Osteoblast (primary cell): Measurements from ENCODE around the gene RPUSD2. TPM values are rescaled to one million over a fixed set of nuclear protein-coding genes. Genes with fewer than 3 reads are reported as not detected.

Source experiments
- DNase-seq: peaks from one replicate; pipeline ENCODE4 v3.0.0; 2011; ENCODE audit warnings: low spot score, mixed read lengths; ENCODE audit not compliant: insufficient read length; ENCODE audit errors: missing footprints
- H2AFZ ChIP-seq: 2 replicates; pipeline ENCODE4 v1.6.0; 2011; ENCODE audit warnings: mild to moderate bottlenecking, low read length
- H3K27ac ChIP-seq: 2 replicates; pipeline ENCODE4 v1.5.1; 2011; ENCODE audit warnings: mild to moderate bottlenecking, low read depth, low read length, moderate library complexity
- H3K27me3 ChIP-seq: 2 replicates; pipeline ENCODE4 v1.6.0; 2012; ENCODE audit warnings: mild to moderate bottlenecking, control low read depth, inconsistent platforms, low read length, moderate library complexity; ENCODE audit not compliant: insufficient read depth
- H3K36me3 ChIP-seq: 2 replicates; pipeline ENCODE4 v1.5.1; 2011; ENCODE audit warnings: mild to moderate bottlenecking, low read length, control low read depth, moderate library complexity; ENCODE audit not compliant: insufficient read depth
- H3K4me1 ChIP-seq: 2 replicates; pipeline ENCODE4 v1.5.1; 2011; ENCODE audit warnings: mild to moderate bottlenecking, low read length, control low read depth, moderate library complexity; ENCODE audit not compliant: insufficient read depth
- H3K4me2 ChIP-seq: 2 replicates; pipeline ENCODE4 v1.6.0; 2011; ENCODE audit warnings: mild to moderate bottlenecking, low read length; ENCODE audit not compliant: insufficient read depth
- H3K4me3 ChIP-seq: fragments of 200-600 bp; sonication (generic); 3 replicates; pipeline ENCODE4 v1.5.1; 2012; ENCODE audit warnings: mild to moderate bottlenecking, low read length, inconsistent platforms; ENCODE audit not compliant: insufficient read depth
- H3K79me2 ChIP-seq: 2 replicates; pipeline ENCODE4 v1.6.0; 2012; ENCODE audit warnings: mild to moderate bottlenecking, low read length, control low read depth, inconsistent platforms; ENCODE audit not compliant: insufficient read depth
- H3K9me3 ChIP-seq: 2 replicates; pipeline ENCODE4 v1.5.1; 2011; ENCODE audit warnings: low read depth, low read length, control low read depth
- H4K20me1 ChIP-seq: 2 replicates; pipeline ENCODE4 v1.6.0; 2012; ENCODE audit warnings: mild to moderate bottlenecking, low read length, control low read depth; ENCODE audit not compliant: insufficient read depth
- total RNA-seq: library from RNA; depleted of rRNA; stranded (reverse); fragments of >200 nt; gene quantifications from 2 replicates; pipeline ENCODE4 v1.2.3, GENCODE V29; 2012
- TF ChIP-seq, protein P1 (sequence below): IDR thresholded peaks from 2 replicates; pipeline ENCODE4 v1.5.1; 2011; ENCODE audit warnings: mild to moderate bottlenecking, low read depth, low read length, moderate library complexity; ENCODE audit errors: extremely low read depth

The RPUSD2 gene
- 9.0 and 11.5 TPM in 2 replicates for total RNA-seq

DNA sequence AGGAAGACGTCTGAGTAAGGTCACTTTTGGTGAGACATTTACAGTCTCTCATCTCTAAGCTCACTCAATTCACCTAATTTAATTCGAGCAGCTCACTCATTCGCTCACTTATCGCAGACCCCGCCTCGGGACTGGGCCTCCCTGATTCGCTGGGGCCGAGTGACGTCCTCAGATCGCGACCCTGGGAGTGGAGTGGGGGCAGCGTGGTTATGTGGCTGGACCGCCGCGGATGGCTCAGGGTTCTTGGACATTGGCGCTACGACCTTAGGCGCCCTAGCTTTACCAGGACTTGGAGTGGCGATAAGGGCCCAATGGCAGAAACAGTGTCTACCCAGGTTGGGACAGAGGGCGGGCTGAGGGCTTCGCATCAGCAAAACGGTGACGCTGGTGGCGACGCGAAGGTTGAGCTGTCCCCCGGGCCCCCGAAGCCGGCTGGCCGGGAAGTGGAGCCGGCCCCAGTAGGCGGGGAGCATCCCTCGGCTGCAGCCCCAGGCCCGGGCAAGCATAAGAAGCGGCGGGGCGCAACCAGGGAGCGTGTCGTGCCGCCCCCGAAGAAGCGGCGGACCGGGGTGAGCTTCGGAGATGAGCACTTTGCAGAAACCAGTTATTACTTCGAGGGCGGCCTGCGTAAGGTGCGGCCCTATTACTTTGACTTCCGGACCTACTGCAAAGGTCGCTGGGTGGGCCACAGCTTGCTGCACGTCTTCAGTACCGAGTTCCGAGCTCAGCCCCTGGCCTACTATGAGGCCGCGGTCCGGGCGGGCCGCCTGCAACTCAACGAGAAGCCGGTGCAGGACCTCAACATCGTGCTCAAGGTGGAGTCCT, at the start of gene RPUSD2:
Gene RPUSD2 (plus strand): TSS at position 171 of the 825 bp plus-strand sequence. CDS start 39 bp downstream, at position 210.
- TF ChIP-seq, protein P1, sequence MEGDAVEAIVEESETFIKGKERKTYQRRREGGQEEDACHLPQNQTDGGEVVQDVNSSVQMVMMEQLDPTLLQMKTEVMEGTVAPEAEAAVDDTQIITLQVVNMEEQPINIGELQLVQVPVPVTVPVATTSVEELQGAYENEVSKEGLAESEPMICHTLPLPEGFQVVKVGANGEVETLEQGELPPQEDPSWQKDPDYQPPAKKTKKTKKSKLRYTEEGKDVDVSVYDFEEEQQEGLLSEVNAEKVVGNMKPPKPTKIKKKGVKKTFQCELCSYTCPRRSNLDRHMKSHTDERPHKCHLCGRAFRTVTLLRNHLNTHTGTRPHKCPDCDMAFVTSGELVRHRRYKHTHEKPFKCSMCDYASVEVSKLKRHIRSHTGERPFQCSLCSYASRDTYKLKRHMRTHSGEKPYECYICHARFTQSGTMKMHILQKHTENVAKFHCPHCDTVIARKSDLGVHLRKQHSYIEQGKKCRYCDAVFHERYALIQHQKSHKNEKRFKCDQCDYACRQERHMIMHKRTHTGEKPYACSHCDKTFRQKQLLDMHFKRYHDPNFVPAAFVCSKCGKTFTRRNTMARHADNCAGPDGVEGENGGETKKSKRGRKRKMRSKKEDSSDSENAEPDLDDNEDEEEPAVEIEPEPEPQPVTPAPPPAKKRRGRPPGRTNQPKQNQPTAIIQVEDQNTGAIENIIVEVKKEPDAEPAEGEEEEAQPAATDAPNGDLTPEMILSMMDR = no peak
- H4K20me1 ChIP-seq = peaks cover 5% of the 10 kb centered on the region

GRCh38 chr15:40523611-40524010, 45.5 kb upstream of the RPUSD2 start:
- no peak for DNase-seq
- Histone ChIP-seq H3K79me2 (no peaks in the 10 kb centered on the region), H3K4me2 (no peak overlapping the region), H3K4me1 (no peaks in the 10 kb centered on the region), H3K9me3 (no peaks in the 10 kb centered on the region), H3K4me3 (no peak overlapping the region), H3K27ac (no peak overlapping the region), H4K20me1 (no peaks in the 10 kb centered on the region), H2AFZ (no peak overlapping the region), H3K36me3 (no peaks in the 10 kb centered on the region), H3K27me3 (no peaks in the 10 kb centered on the region)
- TF ChIP-seq, protein P1 = no peak

More for the DNA sequence above, at the start of gene RPUSD2:
- peak within 1 kb of the TSS; percentile 90 for H3K4me2 ChIP-seq
- peaks cover 20% of the 10 kb centered on the region for H3K4me1 ChIP-seq
- peak; percentile 97 for DNase-seq
- peak within 1 kb of the TSS; percentile 81 for H3K4me3 ChIP-seq
- peaks cover 22% of the 10 kb centered on the region for H3K36me3 ChIP-seq
- H3K27me3 ChIP-seq = no peaks in the 10 kb centered on the region
- H2AFZ ChIP-seq = peak within 1 kb of the TSS; percentile 92
- peak within 1 kb of the TSS; percentile 72 for H3K27ac ChIP-seq
- peaks cover 28% of the 10 kb centered on the region for H3K79me2 ChIP-seq
- H3K9me3 ChIP-seq = no peaks in the 10 kb centered on the region

DNA sequence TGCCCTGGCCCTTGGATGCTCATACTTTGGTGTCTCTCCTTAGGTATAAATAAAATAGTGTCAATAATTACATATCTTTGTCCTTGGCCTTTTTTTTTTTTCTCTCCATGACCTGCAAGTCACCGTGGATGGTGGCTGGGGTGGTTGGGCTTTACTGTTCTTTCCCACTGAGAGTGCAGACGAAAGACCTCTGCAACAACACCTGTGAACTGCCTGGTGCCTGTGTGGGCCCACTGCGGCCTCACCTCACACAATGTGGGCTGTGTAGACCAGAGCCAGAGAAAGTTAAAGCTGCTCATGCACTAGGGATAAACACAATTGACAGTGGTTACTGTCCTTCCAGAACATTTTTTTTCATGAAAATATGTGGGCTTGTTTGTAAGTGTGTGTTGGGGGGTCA, 43.2 kb upstream of the RPUSD2 start:
- H3K4me2 ChIP-seq = no peak overlapping the region

DNA sequence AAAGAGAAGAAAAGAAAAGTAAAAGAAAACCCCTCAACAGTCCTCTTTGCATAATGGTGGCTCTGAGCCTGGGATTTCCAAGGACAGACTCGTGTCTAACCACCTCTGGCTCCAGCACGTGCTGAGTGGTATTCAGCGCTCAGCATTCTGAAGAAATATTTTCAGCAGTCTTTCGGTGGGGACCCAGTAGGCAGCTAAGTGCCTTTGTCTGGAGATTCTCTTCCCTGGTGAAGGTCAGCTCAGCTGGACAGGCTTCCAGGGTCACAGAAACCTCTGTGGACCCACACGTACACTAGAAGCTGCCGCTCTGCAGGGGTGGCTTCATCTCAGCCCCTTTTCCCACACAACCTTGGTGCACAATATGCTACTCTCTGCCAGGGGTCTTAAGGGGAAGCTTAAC, 40.3 kb upstream of the RPUSD2 start:
- Histone ChIP-seq H3K36me3 (no peaks in the 10 kb centered on the region), H3K9me3 (no peaks in the 10 kb centered on the region), H3K4me1 (no peaks in the 10 kb centered on the region), H3K27me3 (no peaks in the 10 kb centered on the region), H3K4me3 (no peak overlapping the region), H3K4me2 (no peak overlapping the region), H3K27ac (no peak overlapping the region), H4K20me1 (no peaks in the 10 kb centered on the region), H3K79me2 (no peaks in the 10 kb centered on the region), H2AFZ (no peak overlapping the region)
- TF ChIP-seq, protein P1 = no peak
- DNase-seq = no peak

More for the DNA sequence above, 43.2 kb upstream of the RPUSD2 start:
- H3K79me2 ChIP-seq = no peaks in the 10 kb centered on the region
- TF ChIP-seq, protein P1 = no peak
- no peaks in the 10 kb centered on the region for H3K4me1 ChIP-seq
- H3K27me3 ChIP-seq = no peaks in the 10 kb centered on the region
- H4K20me1 ChIP-seq = no peaks in the 10 kb centered on the region
- no peak overlapping the region for H2AFZ ChIP-seq
- no peaks in the 10 kb centered on the region for H3K9me3 ChIP-seq
- no peak for DNase-seq
- H3K36me3 ChIP-seq = no peaks in the 10 kb centered on the region
- no peak overlapping the region for H3K4me3 ChIP-seq
- no peak overlapping the region for H3K27ac ChIP-seq
